Measurements from ENCODE around the gene ATP6V1G1.
"Not testable (repeated sequence)": the region's sequence is repeated elsewhere in the genome, so short reads cannot be mapped to it uniquely, and the experiment has no call there.

Gene ATP6V1G1

DNA sequence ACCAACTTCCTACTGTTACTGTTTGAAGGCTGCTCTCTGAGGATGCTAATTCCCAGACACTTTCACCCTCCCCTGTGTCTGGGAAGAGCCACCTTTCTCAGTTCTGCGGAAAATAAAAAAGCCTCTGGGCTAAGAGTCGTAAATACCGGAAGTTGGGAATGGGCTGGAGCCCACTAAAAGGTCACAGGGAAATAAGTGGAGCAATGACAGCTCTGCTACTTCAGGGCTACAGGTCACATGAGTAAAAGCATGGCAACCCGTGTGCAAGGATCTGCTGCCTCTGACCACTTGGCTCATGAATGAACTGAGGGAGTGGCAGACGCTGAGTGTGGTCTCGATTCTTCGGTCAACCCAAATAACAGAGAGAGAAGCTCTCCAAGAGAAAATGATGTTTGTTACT lies 25.8 kb upstream of the ATP6V1G1 start:
- peaks cover under 1% of the 10 kb centered on the region for H3K9me3 Mint-ChIP-seq (ENCODE audit: low read depth)
- H3K36me3 Mint-ChIP-seq, result peaks cover 2% of the 10 kb centered on the region
- no peaks in the 10 kb centered on the region for H3K4me1 Mint-ChIP-seq (ENCODE audit: low read depth)
- no peak overlapping the region for H3K27ac Mint-ChIP-seq
- H3K27me3 Mint-ChIP-seq, result peaks cover 11% of the 10 kb centered on the region
- no peak overlapping the region for H3K4me3 Mint-ChIP-seq

DNA sequence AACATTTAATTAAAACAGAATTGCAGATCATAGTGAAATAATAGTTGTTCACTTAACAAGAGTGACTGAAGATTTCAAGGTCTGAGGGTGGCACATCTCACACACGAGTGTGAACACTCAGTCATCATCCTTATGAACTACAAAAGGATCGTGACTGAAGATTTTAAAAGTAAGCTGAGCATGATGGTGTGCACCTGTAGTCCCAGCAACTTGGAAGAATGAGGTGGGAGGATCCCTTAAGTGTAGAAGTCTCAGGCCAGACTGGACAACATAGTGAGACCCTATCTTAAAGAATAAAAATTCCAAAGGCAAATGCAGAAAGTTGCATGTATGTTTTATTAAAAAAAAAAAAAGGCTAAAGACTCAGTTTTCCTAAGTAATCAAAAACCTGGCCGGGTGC lies 22.4 kb upstream of the ATP6V1G1 start:
- Mint-ChIP-seq H3K27ac (no peak overlapping the region), H3K4me1 (ENCODE audit: low read depth) (no peaks in the 10 kb centered on the region), H3K27me3 (peaks cover 9% of the 10 kb centered on the region), H3K9me3 (ENCODE audit: low read depth) (no peaks in the 10 kb centered on the region), H3K4me3 (no peak overlapping the region), H3K36me3 (peaks cover 2% of the 10 kb centered on the region)

DNA sequence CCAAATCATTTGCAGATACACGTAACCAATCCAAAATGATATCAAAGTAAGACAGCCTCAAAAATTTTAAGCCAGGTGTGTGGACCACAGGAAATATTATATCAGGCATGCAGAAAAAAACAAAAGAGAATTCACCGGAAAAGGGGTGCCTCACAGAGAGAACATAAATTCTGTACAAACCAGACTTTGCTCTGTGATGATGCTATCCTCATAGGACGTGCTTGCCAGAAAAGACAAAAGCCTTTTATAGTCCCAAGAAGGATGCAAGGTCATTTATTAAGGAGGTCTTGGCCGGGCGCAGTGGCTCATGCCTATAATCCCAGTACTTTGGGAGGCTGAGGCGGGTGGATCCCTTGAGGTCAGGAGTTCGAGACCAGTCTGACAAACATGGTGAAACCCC lies 16.8 kb upstream of the ATP6V1G1 start:
- Mint-ChIP-seq H3K36me3 (no peaks in the 10 kb centered on the region), H3K27ac (no peak overlapping the region), H3K9me3 (ENCODE audit: low read depth) (no peaks in the 10 kb centered on the region), H3K27me3 (no peaks in the 10 kb centered on the region), H3K4me1 (ENCODE audit: low read depth) (no peaks in the 10 kb centered on the region), H3K4me3 (no peak overlapping the region)

DNA sequence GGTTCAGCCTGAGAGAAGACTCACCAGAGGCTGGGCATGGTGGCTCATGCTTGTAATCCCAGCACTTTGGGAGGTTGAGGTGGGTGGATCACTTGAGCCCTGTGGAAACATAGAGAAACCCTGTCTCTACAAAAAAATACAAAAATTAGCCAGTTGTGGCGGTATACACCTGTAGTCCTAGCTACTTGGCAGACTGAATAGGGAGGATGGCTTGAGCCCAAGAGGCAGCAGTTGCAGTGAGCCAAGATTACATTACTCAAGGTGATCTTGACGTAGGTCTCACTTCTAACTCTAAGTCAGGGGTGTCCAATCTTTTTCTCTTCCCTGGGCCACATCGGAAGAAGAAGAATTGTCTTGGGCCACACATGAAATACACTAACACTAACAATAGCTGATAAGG lies 16.2 kb upstream of the ATP6V1G1 start:
- Mint-ChIP-seq H3K4me1 (ENCODE audit: low read depth) (no peaks in the 10 kb centered on the region), H3K27me3 (no peaks in the 10 kb centered on the region), H3K9me3 (ENCODE audit: low read depth) (no peaks in the 10 kb centered on the region), H3K27ac (no peak overlapping the region), H3K36me3 (no peaks in the 10 kb centered on the region), H3K4me3 (no peak overlapping the region)

DNA sequence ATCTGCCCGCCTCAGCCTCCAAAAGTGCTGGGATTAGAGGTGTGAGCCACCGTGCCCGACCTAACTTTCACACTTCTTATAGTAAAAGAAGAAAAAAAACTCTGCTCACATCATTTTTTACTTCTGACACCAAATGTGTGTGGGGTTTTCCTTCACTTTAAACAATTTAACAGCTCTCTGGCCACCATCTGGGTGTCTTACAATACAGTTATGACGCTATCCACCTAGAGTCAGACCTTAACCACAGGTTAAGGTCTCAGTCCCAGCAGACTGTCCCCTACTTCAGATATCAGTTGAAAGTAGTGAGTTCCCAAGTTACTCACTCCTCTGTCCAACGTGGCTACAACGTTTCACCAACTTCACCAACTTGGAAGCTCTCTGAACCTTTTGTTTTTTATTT lies 15.4 kb upstream of the ATP6V1G1 start:
- no peak overlapping the region for H3K4me3 Mint-ChIP-seq
- no peaks in the 10 kb centered on the region for H3K36me3 Mint-ChIP-seq
- no peaks in the 10 kb centered on the region for H3K4me1 Mint-ChIP-seq (ENCODE audit: low read depth)
- no peaks in the 10 kb centered on the region for H3K9me3 Mint-ChIP-seq (ENCODE audit: low read depth)
- H3K27ac Mint-ChIP-seq, result no peak overlapping the region
- H3K27me3 Mint-ChIP-seq, result no peaks in the 10 kb centered on the region

DNA sequence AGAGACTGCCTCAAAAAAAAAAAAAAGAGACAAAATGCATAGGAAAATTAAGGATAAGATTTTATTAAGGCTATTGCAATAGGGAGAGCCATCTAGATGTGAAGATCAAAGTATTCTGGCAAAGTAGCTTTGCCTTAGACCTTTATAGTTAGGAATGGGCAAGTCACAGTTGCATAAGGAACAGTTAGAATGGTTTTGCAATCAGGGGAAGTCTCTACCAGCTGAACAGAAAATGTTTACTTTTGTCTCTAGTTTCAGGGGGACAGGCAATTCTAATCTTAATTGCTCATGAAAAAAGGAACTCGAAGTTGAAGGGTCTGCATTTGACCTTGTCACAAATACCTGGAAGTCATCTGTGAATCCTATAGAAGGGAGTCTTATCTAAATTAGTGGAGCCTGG lies 13.1 kb upstream of the ATP6V1G1 start:
- Mint-ChIP-seq H3K27me3 (no peaks in the 10 kb centered on the region), H3K27ac (no peak overlapping the region), H3K4me1 (ENCODE audit: low read depth) (no peaks in the 10 kb centered on the region), H3K4me3 (no peak overlapping the region), H3K36me3 (no peaks in the 10 kb centered on the region), H3K9me3 (ENCODE audit: low read depth) (no peaks in the 10 kb centered on the region)

DNA sequence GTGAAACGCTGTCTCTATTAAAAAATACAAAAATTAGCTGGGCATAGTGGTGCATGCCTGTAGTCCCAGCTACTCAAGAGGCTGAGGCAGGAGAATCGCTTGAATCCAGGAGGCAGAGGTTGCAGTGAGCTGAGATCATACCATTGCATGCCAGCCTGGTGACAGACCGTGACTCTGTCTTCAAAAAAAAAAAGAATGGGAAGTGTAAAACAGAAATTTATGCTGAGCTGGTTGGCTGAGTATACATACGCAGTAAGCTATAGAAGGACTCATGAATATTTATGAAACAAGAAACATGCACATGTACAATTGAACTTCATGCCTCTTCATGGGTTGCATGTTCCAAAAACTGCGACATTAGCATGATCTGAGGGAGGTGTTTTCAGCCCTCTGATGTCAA lies 10.8 kb upstream of the ATP6V1G1 start:
- not testable (repeated sequence) for H3K27ac Mint-ChIP-seq; H3K27me3 Mint-ChIP-seq; H3K4me3 Mint-ChIP-seq; H3K9me3 Mint-ChIP-seq (ENCODE audit: low read depth); H3K4me1 Mint-ChIP-seq (ENCODE audit: low read depth); H3K36me3 Mint-ChIP-seq

DNA sequence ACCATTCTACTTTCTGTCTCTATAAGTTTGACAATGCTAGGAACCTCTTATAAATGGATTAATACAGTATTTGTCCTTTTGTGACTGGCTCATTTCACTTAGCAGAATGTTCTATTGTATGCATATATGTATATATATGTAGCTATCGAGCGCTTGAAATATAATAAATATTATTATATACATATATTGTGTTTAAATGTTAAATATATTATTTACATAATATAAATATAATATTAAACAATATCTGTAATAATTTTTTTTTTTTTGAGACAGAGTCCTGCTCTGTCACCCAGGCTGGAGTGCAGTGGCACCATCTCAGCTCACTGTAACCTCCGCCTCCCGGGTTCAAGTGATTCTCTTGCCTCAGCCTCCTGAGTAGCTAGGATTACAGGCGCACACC lies 9.4 kb upstream of the ATP6V1G1 start:
- not testable (repeated sequence) for H3K9me3 Mint-ChIP-seq (ENCODE audit: low read depth); H3K4me3 Mint-ChIP-seq; H3K27me3 Mint-ChIP-seq; H3K36me3 Mint-ChIP-seq; H3K4me1 Mint-ChIP-seq (ENCODE audit: low read depth); H3K27ac Mint-ChIP-seq

DNA sequence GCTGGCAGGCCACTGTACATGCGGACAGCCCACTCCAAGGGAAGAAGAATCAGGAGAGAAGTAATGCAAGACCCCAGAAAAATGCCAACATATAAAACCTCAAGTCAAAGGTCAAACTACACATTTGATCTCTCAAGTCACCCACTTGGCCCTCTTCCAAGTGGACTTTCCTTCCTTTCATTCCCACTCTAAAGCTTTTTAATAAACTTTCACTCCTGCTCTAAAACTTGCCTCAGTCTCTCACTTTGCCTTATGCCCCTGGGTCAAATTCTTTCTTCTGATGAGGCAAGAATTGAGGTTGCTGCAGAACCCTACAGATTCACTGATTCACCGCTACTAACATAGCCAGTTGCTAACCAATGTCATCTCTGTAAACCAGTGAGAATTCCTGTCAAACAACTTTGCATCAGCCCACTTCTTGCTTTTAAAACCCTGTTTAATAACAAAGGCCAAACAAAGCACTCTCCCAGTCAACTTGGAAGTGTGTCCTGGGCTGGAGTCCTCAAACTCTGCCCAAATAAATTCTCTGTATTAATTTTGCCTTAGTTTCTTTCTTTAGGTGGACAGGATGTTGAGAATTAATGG lies 6.9 kb upstream of the ATP6V1G1 start:
- Mint-ChIP-seq H3K36me3 (no peaks in the 10 kb centered on the region), H3K9me3 (ENCODE audit: low read depth) (no peaks in the 10 kb centered on the region), H3K4me1 (ENCODE audit: low read depth) (no peaks in the 10 kb centered on the region), H3K27me3 (no peaks in the 10 kb centered on the region), H3K27ac (no peak overlapping the region), H3K4me3 (no peak overlapping the region)

DNA sequence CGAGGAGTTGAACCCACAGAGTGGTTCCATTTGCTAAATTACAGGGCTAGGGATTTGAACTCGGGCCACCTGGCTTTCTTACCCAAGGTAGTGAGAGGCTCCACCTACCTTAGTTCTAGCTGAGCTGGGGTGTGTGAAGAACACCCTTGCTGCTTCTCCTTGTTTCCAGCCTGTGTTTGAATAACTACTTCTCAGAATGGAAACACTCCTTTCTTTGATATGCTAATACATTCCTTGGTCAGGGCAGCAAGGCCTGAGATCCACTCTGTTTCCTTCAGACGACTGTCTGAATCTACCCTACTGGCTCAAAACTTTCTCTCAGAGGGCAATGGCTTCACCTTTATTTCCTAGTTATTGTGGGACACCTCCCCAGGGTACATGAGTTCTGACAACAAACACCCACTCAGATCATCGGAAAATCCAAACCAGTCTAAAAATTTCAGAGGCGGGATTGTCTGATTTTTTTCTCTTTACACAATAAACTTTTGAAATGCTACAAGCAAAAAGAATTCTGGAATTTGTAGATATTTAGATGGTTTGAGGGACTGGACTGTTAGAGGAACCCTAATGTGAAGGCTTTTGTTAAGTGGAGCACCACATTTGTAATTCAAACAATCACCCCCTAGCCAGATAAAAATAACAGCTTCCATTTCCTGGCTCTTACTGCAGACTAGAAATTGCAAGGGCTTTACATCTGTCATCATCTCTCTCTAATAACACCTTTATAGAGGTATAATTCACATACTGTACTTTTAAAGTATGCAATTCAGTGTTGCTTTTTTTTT lies 4.0 kb upstream of the ATP6V1G1 start:
- Mint-ChIP-seq H3K36me3 (peaks cover 5% of the 10 kb centered on the region), H3K4me3 (no peak overlapping the region), H3K9me3 (ENCODE audit: low read depth) (no peaks in the 10 kb centered on the region), H3K27me3 (no peaks in the 10 kb centered on the region), H3K4me1 (ENCODE audit: low read depth) (peaks cover 11% of the 10 kb centered on the region), H3K27ac (no peak overlapping the region)

DNA sequence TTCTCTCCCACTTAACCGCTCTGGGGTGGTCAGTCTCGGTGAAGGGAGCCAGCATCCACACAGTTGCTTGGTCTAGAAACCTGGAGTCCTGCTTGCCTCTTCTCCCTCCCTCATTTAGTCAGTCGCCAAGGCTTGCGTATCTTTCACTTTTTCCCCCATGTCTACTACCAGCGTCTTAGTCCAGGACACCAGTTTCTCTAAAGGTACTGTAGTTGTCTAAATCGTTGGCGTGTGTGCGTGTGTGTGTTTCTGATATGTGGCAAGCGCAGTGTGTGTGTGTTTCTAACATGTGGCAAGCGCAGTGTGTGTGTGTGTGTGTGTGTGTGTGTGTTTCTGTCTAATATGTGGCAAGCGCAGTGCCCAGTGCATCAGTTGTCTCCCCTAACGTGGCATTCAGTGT lies 641 bp downstream of the ATP6V1G1 start:
- Mint-ChIP-seq H3K9me3 (ENCODE audit: low read depth) (no peaks in the 10 kb centered on the region), H3K27ac (peak overlapping the region; percentile 100), H3K27me3 (no peaks in the 10 kb centered on the region), H3K36me3 (peaks cover 13% of the 10 kb centered on the region), H3K4me1 (ENCODE audit: low read depth) (peaks cover 52% of the 10 kb centered on the region), H3K4me3 (peak overlapping the region; percentile 99)

DNA sequence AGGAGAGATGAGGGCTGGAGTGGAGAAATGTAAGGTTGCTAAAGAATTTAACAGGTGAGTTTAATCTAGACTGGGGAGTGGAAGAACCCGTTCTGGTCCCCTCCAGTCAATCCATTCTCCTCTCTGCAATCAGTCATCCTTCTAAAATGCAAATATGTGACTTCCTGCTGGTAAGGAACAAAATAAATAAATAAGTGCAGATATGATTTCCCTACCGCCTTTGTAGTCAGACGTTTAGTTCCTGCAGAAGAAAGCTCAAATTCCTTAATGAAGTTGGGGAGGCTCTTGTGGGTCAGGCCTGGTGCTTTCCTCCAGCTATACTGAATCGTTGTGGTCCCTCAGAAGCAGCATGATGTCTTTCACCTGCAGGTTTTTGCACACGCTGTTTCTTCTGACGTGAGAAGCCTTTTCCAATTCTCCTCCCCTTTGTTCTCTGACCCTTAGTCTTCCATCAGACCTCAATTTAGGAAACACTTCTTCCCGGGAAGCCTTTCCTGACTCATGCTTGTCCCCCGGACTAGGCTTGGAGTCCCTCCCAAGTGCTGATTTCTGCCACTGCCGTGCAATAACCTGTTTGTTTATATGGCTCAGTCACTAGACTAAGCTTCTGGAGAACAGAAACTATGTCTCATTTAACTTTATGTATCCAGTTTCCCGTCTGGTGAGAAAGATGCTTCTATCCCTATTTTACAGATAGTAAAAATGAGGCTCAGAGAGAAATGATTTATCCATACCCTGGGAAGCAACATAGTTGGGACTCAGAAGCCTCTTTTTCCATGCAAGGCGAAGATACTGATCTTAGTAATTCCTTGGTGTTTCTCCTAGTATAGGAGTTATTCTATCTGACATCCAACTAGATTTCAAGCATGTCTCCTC lies 1.3 kb downstream of the ATP6V1G1 start:
- H3K27ac Mint-ChIP-seq, result peak overlapping the region; percentile 100
- peaks cover 58% of the 10 kb centered on the region for H3K4me1 Mint-ChIP-seq (ENCODE audit: low read depth)
- H3K9me3 Mint-ChIP-seq (ENCODE audit: low read depth), result no peaks in the 10 kb centered on the region
- no peaks in the 10 kb centered on the region for H3K27me3 Mint-ChIP-seq
- peaks cover 13% of the 10 kb centered on the region for H3K36me3 Mint-ChIP-seq
- peak overlapping the region; percentile 99 for H3K4me3 Mint-ChIP-seq

DNA sequence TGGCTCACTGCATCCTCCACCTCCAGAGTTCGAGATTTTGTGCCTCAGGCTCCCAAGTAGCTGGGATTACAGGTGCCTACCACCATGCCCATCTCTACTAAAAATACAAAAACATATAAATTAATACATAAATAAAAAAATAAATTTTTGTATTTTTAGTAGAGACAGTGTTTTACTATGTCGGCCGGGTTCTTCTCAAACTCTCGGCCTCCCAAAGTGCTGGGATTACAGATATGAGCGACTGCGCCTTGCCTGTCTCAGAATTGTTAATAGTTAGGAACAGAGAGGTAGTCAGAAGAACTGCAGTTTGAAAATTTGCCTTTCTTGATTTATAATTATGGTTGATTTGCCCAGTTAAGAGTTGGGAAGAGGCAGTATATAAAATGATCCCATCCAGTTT lies 2.8 kb downstream of the ATP6V1G1 start:
- Mint-ChIP-seq H3K4me1 (ENCODE audit: low read depth) (peaks cover 62% of the 10 kb centered on the region), H3K9me3 (ENCODE audit: low read depth) (no peaks in the 10 kb centered on the region), H3K27ac (peak overlapping the region; percentile 75), H3K36me3 (peaks cover 13% of the 10 kb centered on the region), H3K27me3 (no peaks in the 10 kb centered on the region), H3K4me3 (peak overlapping the region; percentile 74)

DNA sequence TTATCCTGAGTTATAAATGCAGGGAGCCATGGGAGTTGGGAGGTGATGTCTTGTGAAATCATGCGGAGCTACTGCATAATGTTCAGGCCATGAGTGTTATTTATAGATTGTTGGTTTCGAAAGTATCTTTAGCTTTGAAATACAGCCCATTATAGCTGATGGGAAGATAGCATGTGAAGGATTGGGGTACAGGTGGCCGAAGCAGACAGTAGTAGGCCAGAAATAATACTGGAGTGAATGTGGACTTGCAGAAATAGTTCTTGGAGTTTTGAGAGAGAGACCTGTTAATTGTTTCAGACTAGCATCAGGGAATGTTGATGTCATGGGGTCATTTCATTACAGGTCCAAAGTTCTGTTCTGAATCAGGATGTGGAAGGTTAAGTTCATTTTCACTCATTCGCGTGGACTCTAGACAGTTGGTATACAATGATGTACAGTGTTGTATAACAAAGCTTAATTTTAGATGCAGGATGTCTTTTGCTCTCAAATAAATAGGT lies 3.8 kb downstream of the ATP6V1G1 start:
- H3K36me3 Mint-ChIP-seq, result peaks cover 15% of the 10 kb centered on the region

DNA sequence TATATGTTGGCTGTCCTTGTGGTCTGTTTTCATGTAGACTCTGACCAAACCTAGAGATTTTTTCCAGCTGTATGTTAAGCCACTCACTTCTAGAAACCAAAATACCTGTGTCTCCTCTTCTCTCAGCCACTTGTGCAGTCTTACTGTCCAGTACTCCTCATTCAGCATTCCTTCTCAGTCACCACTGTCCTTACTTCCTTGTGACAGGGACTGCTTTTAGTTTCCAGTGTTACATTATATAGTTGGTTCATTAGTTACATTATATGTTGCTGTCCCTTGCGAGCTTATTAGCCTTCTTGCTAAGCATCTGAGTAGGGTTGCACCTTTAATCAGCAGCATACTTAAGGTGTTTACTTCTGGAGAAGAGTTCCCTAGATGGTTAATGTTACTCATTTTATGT lies 4.3 kb downstream of the ATP6V1G1 start:
- Mint-ChIP-seq H3K9me3 (ENCODE audit: low read depth) (no peaks in the 10 kb centered on the region), H3K4me3 (peak overlapping the region; percentile 85), H3K36me3 (peaks cover 15% of the 10 kb centered on the region), H3K27ac (peak overlapping the region; percentile 92), H3K4me1 (ENCODE audit: low read depth) (peaks cover 73% of the 10 kb centered on the region), H3K27me3 (no peaks in the 10 kb centered on the region)

More for the DNA sequence above, 3.8 kb downstream of the ATP6V1G1 start:
- no peaks in the 10 kb centered on the region for H3K27me3 Mint-ChIP-seq
- peak overlapping the region; percentile 92 for H3K27ac Mint-ChIP-seq
- H3K4me1 Mint-ChIP-seq (ENCODE audit: low read depth), result peaks cover 70% of the 10 kb centered on the region
- peak overlapping the region; percentile 85 for H3K4me3 Mint-ChIP-seq
- H3K9me3 Mint-ChIP-seq (ENCODE audit: low read depth), result no peaks in the 10 kb centered on the region
